Hindlimb muscle (tissue), 1 donor: Measurements from ENCODE around the gene GAPDHS. TPM values are rescaled to one million over a fixed set of nuclear protein-coding genes. Genes with fewer than 3 reads are reported as not detected.

Experiments used
- DNase-seq: peaks from one replicate; pipeline ENCODE4 v3.0.0-alpha.2; 2013
- polyA plus RNA-seq: library from polyadenylated mRNA; unstranded; fragments of 120-200 nt; gene quantifications from one replicate; pipeline ENCODE4 v1.2.1, GENCODE V29; 2013; ENCODE audit not compliant: insufficient read length

The GAPDHS gene
- not detected for polyA plus RNA-seq

DNA sequence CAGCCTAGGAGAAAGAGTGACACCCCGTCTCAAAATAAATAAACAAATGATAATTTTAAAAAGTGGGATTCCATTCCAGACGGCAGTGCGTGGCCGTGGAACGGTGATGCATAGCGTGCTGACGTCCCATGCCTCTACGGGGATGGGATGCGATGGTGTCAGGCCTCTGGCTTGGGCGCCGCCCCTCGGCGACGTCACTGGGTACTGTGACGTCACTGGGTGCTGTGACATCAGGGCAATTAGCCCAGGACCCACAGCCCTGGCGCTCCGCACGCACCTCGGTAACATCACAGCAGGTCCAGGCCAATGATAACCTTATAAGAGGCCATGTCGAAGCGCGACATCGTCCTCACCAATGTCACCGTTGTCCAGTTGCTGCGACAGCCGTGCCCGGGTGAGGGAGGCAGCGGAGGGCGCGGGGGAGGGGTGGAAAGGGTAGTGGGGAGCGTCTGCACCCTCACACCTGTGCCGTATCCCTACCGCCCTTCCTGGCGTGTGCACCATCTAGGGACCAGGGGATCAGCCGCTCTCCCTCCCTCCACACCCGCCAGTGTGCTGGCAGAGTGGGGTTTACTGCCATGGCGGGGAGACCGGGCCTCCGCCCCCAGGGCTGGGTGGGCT, at the start of gene GAPDHS:
Gene GAPDHS (plus strand): TSS at position 256 of the 621 bp plus-strand sequence. CDS start 72 bp downstream, at position 328.
- DNase-seq, result no peak

DNA sequence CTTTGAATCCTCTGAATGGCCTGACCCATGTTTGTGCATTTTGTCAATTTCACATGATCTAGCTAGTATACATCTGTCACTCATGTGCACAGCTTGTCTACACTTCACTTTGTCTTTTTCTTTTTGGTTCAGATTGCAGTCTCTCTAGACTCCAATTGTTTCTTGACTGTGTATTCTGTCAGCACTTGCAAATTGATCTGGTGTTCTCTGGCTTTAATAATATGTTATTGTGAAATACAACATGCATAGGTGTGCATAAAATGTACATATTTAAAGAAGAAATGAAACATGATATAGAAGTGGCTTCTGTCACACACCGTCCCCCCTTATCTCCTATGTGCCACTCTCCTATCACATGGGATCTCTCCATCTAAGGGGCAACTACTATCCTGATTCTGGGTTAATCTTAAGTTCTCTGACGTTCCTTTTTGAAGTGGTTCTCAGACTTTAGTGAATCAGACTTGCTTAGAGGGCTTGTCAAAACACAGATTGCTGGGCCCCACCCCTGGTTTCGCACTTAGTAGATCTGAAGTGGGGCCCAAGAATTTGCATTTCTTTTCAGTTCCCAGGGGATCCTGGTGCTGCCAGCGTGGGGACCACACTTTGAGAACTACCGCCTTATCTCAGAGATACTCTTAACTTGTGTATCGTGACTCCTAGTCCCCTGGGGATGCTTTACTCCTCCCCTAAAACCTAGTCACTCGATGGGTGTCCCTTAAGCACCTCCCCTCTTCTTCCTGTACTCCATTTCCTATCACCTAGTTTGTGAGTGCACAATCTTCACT, 48.8 kb upstream of the GAPDHS start:
- DNase-seq, result no peak

DNA sequence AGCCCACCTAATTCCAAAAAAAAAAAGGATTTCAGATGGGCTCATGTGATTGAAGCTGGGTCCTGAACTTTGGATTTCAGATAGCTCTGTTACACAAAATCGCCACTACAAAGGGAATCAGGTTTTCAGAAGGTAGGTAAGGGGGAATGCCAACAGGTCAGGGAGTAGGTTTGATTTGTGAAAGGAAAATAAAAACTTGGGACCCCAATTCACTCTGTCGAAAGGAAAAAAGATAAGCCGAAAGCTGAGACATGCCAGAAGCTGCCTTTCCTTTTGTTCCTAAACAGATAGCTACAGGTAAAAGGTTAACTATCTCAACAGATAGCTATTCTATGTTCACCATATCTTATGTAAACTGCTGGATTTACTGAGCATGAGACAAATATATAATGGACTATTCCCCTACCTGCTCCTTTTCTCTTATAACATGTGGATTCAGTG, 47.0 kb upstream of the GAPDHS start:
- DNase-seq, result no peak

DNA sequence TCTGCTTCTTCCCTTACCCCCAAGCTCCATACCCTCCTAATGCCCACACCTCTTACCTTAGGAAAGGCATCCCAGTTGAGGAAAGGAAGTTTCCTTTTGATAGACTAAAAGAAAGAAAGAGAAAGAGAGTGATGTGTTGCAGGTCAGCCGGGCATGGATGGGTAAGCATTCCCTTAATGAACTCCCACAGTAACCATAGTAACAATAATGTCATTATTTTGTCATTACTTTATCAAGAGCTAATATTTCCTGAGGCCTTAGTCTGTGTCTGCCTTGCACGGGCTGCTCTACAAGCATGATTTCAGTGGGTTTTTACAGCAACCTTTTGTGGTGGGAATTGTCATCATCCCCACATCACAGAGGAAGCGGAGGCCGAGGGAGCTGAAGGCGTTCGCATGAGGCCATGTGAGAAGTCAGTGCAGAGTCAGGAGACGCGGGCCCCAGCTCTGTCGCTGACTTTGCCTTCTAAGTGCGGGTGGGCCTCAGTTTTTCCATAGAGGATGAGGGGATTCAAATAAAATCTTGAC, 45.5 kb upstream of the GAPDHS start:
- DNase-seq, result no peak

DNA sequence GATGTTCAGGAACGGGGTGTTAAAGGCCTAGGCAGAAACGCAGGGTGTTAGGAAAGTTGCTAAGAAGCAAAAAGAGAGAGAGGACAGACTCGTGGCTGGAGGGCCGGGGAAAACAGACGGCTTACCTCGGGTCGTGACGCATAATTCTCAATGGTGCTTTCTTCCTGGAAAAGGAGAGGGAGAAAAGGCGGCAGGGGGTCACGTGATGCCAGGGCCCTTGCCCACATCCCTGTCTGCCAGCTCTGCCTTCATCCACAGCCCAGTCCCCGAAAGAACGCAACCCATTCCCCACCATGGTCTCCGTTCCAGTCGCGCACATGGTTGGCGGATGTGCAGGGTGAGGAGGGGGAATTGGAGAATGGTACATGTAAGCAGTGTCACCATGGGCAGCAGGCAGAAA, 44.6 kb upstream of the GAPDHS start:
- DNase-seq, result no peak

DNA sequence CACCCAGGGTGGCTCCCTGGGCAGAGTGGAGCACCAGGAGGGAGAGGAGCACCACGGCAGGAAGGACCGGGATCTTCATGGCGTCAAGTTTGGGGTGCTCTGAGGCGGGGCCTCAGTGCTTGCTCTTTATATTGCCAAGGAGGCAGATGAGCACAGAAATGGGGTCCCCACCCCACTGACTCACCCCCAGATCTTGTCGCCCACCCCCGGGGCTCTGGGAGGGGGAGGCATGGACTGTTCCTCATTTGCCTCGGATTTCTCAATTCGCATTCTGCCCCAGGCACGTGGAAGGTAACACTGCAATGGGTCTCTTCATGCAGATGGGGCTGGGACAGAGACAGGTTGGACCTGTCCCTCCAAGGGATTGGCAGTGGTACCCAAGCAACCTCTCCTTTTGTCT, 42.9 kb upstream of the GAPDHS start, which contains the start of gene KRTDAP:
Gene KRTDAP (minus strand): TSS at position 101 of the 400 bp plus-strand sequence. CDS start 22 bp downstream, at position 79.
- no peak for DNase-seq

DNA sequence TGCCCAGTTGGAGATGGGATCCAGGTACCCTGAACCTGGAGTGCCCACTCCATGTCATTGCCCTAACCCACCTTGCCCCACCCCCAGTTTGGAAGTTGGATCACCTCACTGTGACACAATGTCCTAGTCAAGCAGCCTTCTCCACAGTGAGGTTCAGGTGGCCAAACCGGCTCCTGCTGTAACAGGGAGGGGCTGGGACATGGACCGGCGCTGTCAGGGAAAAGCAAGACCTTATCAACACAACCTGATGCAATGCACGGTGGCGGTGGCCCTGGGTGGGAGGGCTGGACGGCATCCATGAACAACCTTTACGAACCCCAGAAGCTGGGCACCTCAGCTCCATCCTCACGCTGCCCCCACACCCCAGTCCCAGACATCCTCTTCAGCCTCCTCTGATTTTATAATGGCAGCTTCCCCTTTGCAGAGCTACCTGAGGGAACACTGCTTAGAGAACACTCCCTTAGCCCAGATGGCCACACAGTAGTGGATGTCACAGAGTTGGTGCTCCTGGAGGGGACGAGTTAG, 41.4 kb upstream of the GAPDHS start:
- DNase-seq, result no peak

DNA sequence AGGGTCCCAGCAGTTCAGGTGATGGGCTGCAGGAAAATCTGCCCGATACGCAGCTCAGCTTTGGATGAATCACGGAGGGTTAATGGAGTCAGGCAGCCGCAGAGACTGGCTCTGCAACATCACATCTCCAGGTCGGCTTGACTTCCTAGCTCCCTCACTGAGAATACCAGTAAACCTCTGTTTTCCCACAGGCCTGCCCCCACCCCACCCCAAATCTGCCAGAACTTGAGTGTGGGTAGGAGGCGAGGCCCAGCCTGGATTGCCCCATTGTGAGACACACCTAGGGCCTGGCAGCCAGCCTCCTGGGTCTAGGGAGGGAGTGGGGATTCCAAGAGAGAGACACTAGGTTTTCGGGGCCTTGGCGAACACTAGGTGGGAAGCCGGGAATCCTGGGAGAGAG, 39.3 kb upstream of the GAPDHS start:
- DNase-seq, result no peak

DNA sequence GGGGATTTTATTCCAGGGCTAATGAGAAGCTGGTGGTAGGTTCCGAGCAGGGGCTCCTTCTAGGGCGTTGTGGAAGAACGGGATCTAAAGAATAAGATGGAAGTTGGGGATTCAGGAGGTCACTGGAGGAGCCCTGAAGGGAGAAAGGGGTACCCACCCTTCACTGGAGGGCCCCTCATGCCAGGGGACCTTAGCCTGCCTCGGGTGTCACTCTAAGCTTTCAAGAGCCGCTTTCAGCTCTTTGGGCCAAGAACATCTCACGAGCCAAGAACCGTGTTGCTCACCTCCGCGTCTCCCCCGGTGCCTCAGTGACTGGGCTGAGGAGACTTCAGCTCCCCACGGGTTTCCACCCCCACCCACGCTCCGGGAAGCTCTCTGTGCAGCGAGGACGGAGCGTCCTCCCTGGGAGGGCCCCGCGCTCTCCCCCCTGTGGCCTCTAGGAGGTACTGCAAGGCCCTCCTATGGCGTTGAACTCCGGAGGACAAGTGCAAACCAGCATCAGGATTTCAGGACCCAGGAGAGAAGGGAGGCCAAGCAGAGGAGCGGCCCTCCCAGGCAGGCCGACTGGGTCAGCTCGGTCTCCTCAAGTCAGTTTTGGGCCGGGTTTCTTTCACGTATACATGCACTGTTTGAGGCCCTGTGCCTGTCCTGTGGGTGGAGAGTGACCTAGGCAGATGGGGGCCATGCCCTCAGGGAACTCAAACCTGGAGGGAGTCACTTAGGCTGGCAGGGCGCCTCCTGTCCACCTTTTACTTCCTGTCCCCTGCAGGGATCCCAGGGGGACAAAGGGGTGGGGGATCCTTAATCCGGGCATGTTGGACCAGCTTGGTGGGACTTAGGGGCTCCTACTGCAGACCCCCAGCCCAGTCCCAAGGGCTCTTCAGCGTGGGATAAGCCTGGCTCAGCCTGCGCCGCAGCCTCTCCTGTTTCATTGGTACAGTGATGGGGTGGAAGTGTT, 37.9 kb upstream of the GAPDHS start:
- peak; percentile 58 for DNase-seq

DNA sequence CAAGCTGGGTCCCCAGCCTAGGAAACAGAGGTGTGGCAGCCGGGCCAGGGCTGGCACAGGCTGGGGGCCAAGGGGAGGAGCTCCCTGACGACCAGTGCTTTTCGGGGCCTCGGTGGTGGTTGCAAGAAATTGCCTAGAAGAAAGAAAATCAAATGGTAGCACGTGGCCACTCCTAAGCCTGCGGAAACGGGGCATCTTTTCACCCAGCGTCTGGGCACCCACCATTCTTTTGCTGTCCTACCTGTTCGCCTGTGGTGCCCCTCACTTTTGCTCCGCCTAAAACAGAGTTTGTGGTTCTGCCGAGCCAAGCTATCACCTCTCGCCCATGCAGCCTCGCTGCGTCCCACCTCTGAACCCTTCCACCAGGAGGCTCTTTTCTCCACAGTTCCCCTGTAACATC, 35.9 kb upstream of the GAPDHS start:
- DNase-seq, result no peak

DNA sequence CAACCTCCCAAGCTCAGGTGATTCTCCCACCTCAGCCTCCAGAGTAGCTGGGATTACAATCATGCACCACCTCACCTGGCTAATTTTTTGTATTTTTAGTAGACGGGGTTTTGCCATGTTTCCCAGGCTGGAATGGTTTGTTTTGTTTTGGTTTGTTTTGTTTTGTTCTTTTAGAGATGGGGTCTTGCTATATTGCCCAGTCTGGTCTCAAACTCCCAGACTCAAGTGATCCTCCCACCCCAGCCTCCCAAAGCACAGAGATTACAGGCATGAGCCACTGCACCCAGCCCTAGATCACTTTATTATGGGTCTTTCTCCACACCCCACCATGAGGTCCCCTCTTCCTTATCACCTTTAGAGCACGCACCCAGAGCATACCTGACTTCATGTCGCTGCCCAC, 35.0 kb upstream of the GAPDHS start:
- no peak for DNase-seq

DNA sequence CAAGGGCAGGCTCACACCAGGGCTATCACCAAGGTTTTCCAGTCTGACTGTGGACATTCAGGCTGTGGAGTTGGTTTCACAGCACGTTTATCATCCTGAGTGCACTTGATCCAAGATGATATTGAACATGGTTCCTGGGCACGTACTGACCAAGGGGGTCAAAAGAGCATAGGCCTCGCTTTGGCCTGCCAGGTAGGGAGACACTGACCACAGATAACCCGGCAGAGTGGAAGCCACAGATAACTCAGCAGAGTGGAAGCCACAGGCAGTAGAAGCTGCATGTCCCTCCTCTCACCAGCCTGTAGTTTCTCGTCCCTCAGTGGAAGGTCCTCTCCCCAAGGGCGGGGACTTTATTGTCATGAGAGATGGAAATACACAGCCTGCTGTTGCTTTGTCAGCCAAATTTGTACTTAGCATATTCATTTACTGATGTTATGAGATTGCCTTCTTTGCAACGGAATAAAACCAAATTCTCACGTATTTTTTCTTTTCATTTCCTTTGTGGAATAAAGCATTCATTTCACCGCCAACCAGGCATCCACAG, 34.2 kb upstream of the GAPDHS start:
- no peak for DNase-seq

DNA sequence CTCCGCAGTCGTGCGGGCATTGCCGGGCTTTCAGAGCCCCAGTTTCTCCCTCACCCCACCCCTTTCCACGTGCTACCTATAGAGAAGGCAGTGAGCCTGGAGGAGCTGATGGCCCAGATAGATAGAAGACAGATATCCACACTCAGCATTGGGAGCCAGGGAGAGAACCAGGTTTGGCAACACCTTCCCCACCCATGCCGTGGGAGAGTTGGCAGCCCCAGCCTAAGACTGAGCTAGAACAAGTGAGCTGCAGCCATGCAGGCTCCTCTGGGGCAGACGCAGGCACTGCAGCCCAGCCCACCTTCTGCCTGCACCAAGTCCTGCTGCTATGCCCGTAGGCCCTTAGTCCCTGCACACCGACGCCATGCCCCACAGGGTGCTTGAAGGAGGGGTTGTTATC, 32.6 kb upstream of the GAPDHS start:
- no peak for DNase-seq

DNA sequence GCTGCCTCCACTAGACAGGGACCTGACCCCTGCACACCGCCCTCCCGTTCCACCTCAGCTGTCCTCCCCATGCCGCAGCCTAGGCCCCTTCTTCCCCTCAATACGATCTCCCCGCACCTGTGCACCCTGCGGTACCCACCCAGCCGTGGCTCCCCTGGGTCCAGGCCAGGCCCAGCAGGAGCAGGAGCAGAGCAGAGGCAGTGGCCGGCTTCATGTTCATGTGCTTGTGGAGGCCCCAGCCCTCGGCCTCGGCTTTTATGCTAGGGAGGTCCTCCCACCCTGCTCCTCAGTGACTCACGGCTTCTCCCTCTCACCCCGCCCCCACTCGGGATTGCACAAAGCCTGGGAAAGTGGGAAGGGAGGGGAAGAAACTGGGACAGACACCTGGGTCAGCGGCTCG, 31.6 kb upstream of the GAPDHS start:
- DNase-seq, result no peak

DNA sequence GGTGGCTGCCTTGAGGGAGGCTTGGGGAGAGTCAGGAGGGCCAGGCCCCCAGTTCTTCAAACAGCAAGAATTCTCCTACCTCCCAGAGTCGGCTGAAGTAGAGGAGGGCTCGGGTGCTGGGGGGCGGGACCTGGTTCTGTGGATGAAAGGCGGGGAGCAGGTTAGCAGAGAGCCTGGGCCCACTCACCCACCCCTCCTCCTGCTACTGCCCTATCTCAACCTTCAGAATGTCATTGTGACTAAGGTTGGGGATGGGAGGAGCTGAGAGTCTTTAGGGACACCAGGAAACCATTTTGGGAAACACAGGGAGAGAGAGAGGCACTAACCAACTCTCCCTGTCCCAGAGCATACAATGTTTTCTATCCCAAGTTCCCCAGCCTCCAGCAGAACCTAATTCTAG, 30.5 kb upstream of the GAPDHS start:
- DNase-seq, result no peak

DNA sequence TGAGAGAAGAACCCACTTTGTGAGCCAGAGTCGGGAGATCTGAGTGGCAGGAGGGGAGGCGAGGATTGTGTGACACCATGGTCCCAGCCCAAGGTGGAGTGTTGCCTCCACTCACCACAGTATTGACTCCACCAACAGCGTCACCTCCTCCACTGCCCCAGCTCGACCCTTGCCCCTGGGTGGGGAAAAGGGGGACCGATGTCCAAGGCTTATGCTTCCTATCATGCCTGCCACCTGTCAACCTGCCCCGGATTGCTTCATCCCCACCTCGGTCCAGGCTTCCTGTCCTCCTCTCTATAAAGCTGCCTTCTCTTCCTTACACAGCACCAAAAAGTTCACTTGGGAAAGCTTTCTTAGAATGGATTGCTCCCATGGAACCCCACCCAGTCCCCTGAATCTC, 27.2 kb upstream of the GAPDHS start:
- DNase-seq, result no peak

DNA sequence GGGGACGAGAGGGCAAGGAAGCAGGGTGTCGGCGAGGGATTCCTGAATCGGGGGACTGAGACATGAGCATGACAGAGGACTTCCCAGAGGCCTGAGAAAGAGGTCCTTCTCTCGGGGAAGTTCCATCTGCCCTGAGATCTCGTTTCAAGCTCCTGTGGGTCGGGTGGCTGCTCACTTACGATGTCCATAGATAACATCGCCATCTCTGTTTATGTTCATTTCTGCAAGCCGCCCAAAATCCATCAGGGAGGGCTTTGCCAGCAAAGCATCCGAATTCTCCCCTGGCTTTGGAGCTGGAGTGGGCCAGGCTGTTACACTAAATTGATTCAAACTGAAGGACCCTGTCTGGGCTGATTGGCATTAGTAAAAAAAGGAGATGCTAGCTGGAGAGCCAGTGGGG, 25.7 kb upstream of the GAPDHS start:
- no peak for DNase-seq

DNA sequence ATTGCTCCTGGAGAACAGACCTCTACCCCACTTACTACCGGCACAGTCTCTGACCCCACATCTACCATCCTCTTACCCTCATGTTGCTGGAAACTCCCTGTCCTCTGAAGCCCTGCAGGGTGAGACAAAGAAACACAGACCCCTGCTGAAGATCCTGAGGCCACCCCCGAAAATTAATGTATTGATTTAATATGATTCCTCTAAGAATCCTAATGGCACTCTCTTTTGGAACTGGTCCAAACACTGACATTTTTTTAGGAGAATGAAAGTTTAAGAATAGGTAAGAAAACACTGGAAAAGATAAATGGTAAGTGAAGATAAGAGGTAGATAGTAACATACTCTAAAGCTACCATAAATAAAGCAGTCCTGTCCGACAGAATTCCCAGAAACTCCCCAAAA, 25.1 kb upstream of the GAPDHS start:
- DNase-seq, result no peak

DNA sequence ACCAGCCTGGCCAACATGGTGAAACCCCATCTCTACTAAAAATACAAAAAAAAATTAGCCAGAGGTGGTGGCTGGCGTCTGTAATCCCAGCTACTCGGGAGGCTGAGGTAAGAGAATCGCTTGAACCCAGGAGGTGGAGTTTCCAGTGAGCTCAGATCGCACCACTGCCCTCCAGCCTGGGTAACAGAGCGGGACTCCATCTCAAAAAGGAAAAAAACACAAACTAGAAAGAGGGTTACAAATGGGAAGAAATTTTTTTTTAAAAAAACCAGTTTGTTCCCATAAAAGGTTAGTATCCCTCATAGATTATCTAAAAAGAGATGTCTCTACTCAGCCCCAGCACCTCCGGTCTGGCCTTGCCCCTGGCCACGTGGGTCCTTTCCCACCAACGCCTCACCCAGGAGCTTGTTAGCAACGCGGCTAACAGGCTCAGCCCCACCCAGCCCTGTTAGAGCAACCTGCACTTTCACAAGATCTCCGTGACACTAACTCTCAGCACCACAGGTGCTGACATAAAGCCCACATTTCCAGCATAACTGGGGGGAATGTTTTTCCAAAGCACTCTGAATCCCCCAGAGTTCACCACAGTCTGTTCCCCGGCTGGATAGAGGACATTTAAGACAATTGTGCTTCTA, 24.1 kb upstream of the GAPDHS start:
- no peak for DNase-seq

DNA sequence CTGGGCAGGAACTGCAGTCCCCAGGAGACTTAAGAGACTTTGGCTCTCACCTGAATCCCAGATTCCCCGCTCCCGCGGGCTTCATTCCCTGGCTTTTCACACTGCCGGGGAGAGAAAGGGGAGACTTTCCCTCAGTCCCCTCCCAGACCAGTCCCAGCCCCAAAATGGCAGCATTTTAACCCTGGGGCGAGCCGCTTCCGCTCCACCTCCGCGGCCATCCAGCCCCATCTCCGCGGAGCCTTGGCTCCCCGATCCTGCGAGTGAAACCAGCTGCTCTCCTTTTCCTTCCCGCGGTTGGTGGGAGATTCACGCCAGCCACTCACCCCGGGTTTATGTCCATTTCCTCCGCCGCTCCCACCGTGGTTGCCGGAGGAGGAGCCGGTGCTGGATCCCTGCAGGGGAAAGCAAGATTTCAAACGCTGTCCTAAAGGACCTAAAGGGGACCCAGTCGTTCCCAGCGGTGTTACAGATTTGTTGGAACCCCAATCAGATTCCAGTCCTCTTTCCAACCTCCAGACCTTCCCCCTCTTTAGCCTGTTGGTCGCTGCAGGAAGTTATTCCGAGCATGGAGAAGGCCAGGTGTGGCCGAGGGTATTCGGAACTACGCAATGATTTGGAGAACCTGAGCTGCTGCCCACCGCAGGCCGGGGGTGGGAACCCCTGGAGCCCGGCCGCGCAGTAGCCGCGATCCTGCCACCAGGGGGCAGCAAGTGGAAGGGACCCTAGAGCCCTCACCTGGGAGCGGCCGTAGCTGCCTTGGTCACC, 23.2 kb upstream of the GAPDHS start:
- peak; percentile 55 for DNase-seq

DNA sequence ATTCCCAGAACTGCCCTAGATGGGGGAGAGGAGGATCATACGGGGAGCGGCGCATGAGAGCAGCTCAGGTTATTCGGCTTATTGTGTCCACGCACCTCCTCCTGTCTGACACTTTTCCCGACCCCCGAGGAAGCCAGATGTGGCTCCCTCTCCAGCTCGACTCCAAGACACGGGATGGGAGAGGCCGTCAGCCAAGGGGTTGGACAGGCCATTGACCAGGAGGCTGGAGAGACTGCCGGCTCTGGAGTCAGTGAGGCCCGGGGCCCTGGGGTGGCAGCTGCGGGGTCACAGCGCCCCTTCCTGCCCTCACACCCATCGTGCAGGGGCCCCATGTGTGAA, 22.7 kb upstream of the GAPDHS start:
- DNase-seq, result no peak
